HG03097 (cell line): Measurements from ENCODE around the gene SNRPA.
A peak's percentile ranks its signal among the peaks of the same experiment; 100 is the strongest.
"Not testable (repeated sequence)": the region's sequence is repeated elsewhere in the genome, so short reads cannot be mapped to it uniquely, and the experiment has no call there.

ENCODE experiments used
- ATAC-seq: cut with Tn5 transposase; IDR thresholded peaks from one replicate; pipeline ENCODE4 v1.9.1; 2021; ENCODE audit not compliant: unreplicated experiment, low FRiP score

SNRPA gene

DNA sequence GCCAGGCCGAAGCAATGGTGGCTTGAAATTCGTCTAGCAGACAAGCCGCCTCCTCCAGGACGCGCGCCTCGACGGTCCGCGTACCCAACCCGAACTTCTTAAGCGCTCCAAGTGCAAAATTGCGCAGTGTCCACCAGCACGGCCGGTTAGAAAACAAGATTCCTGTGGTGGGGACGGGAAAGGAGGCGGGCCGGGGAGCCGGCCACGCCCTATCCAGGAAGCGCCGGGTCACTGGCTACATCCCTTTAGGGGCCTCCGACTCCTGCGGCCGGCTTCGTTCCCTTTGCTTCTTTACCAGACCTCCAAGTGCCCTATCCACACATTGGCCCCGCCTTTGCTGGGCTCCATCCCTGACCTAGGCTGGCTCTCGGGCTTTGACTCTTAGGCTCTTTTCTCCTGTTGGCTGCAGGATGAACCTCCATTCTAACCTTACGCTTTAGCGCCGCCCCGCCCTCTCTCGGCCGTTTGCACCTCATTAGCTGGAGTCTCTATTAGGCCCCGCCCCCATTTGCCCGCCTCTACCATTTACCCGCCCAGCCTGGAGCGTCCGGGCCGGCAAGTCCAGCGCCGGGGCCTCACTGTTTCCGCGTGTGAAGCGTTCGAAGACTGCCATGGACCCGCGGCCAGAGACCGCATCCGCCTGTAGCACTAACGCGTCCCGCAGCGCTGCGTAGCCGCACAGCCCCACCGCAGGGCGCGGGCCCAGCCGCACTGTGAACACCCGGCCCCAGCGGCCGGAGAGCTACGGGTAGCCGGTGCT is 59.8 kb downstream of the SNRPA start:
- ATAC-seq = peak; percentile 47

GRCh38 chr19:40811478-40812341 is 60.7 kb downstream of the SNRPA start:
- no peak for ATAC-seq

- not testable (repeated sequence) for ATAC-seq
Measured at GRCh38 chr19:40812571-40812970, 61.6 kb downstream of the SNRPA start.

DNA sequence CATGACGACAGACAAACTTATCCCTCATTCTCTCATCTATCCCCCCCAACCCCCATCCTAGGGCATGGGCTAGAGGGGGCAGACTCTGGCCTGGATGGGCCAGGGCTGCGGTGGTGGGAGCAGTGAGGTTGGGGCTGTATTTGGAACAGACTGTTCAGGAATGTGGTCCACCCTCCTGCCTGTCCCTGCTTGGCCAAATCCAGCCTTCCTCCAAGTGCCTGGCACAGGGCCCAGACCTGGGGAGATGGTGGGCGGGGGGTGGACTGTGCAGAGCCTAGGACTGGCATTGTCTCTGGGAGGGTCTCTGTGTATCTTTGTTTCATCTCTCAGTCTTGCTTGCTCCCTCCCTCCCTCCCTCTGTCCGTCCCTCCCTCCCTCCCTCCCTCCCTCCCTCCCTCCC is 62.2 kb downstream of the SNRPA start:
- ATAC-seq = no peak
